ENCODE data around the gene HIBCH.

GRCh38 chr2:190215620-190216019 lies 104.0 kb downstream of the HIBCH start:
- TF ChIP-seq, protein P1, sequence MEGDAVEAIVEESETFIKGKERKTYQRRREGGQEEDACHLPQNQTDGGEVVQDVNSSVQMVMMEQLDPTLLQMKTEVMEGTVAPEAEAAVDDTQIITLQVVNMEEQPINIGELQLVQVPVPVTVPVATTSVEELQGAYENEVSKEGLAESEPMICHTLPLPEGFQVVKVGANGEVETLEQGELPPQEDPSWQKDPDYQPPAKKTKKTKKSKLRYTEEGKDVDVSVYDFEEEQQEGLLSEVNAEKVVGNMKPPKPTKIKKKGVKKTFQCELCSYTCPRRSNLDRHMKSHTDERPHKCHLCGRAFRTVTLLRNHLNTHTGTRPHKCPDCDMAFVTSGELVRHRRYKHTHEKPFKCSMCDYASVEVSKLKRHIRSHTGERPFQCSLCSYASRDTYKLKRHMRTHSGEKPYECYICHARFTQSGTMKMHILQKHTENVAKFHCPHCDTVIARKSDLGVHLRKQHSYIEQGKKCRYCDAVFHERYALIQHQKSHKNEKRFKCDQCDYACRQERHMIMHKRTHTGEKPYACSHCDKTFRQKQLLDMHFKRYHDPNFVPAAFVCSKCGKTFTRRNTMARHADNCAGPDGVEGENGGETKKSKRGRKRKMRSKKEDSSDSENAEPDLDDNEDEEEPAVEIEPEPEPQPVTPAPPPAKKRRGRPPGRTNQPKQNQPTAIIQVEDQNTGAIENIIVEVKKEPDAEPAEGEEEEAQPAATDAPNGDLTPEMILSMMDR (IDR thresholded peaks at IDR 0.05) = no peak
- no peak for TF ChIP-seq POLR2A (IDR thresholded peaks at IDR 0.05)

Measured in testis (tissue), 2 donors.